Ishikawa (cell line): ENCODE data around the gene BSCL2.
A peak's percentile ranks its signal among the peaks of the same experiment; 100 is the strongest.

Experiments used
- CEBPB ChIP-seq: IDR thresholded peaks from 2 replicates; pipeline ENCODE4 v1.6.1; 2012
- CREB1 ChIP-seq: IDR thresholded peaks from 2 replicates; pipeline ENCODE4 v1.6.1; 2012; ENCODE audit warnings: low read depth
- EGR1 ChIP-seq: IDR thresholded peaks from 2 replicates; pipeline ENCODE4 v1.6.1; 2012
- EP300 ChIP-seq: IDR thresholded peaks from 2 replicates; pipeline ENCODE4 v1.6.1; 2012; ENCODE audit warnings: borderline replicate concordance
- FOXM1 ChIP-seq: IDR thresholded peaks from 2 replicates; pipeline ENCODE4 v1.6.1; 2012; ENCODE audit warnings: low read depth, borderline replicate concordance
- MAX ChIP-seq: IDR thresholded peaks from 2 replicates; pipeline ENCODE4 v1.6.1; 2012
- NFIC ChIP-seq: IDR thresholded peaks from 2 replicates; pipeline ENCODE4 v1.6.1; 2012
- RAD21 ChIP-seq: IDR thresholded peaks from 2 replicates; pipeline ENCODE4 v1.6.1; 2012; ENCODE audit warnings: low read depth
- REST ChIP-seq: IDR thresholded peaks from 2 replicates; pipeline ENCODE4 v1.6.1; 2012; ENCODE audit warnings: low read depth, mild to moderate bottlenecking
- TAF1 ChIP-seq: IDR thresholded peaks from 2 replicates; pipeline ENCODE4 v1.6.1; 2012; ENCODE audit warnings: low read depth, mild to moderate bottlenecking
- TCF12 ChIP-seq: IDR thresholded peaks from 2 replicates; pipeline ENCODE4 v1.6.1; 2012; ENCODE audit warnings: low read depth
- TEAD4 ChIP-seq: IDR thresholded peaks from 2 replicates; pipeline ENCODE4 v1.6.1; 2012
- USF1 ChIP-seq: IDR thresholded peaks from 2 replicates; pipeline ENCODE4 v1.6.1; 2012
- YY1 ChIP-seq: IDR thresholded peaks from 2 replicates; pipeline ENCODE4 v1.6.1; 2012; ENCODE audit warnings: low read depth
- ZBTB7A ChIP-seq: IDR thresholded peaks from 2 replicates; pipeline ENCODE4 v1.6.1; 2012; ENCODE audit warnings: low read depth

Gene BSCL2

GRCh38 chr11:62727165-62727871 is 20.1 kb upstream of the BSCL2 start, which contains the start of gene HNRNPUL2:
TSS of gene HNRNPUL2 (minus strand) at chr11:62727457. CDS start at chr11:62727156, 301 bp downstream.
- TF ChIP-seq YY1 (peak; percentile 62; the same call in 1 of the 2 replicates), MAX (peak; percentile 95), EP300 (peak; percentile 26; the same call in 1 of the 2 replicates), TEAD4 (no peak; the same call in 1 of the 2 replicates), USF1 (no peak), TAF1 (peak; percentile 57; the same call in 1 of the 2 replicates), REST (no peak), EGR1 (peak; percentile 71), CEBPB (no peak), CREB1 (no peak; the same call in 1 of the 2 replicates), NFIC (no peak), TCF12 (no peak; the same call in 1 of the 2 replicates), ZBTB7A (no peak), FOXM1 (no peak), RAD21 (no peak; the same call in 1 of the 2 replicates)

GRCh38 chr11:62726915-62727164 is 19.6 kb upstream of the BSCL2 start:
- TF ChIP-seq TAF1 (no peak), ZBTB7A (no peak), EP300 (no peak), TCF12 (no peak), CREB1 (no peak), RAD21 (no peak), YY1 (no peak), USF1 (no peak), EGR1 (no peak), CEBPB (no peak), NFIC (no peak), FOXM1 (no peak)

- TF ChIP-seq ZBTB7A = no peak
- no peak for TF ChIP-seq TCF12
These were observed 19.1 kb upstream of the BSCL2 start for GRCh38 chr11:62726156-62726914.

- TF ChIP-seq TEAD4 (no peak), ZBTB7A (no peak), USF1 (no peak), NFIC (no peak), CEBPB (no peak), REST (no peak), EGR1 (no peak), RAD21 (no peak), YY1 (no peak), FOXM1 (no peak), MAX (no peak), EP300 (no peak), TCF12 (no peak), CREB1 (no peak), TAF1 (no peak)
These were observed 18.4 kb upstream of the BSCL2 start for GRCh38 chr11:62725646-62726045.

- no peak for TF ChIP-seq USF1
- TF ChIP-seq EP300 = no peak
- TF ChIP-seq FOXM1 = no peak
- TF ChIP-seq TCF12 = no peak
- TF ChIP-seq TEAD4 = no peak
- no peak for TF ChIP-seq CREB1
- no peak for TF ChIP-seq ZBTB7A
- no peak for TF ChIP-seq TAF1
- TF ChIP-seq CEBPB = no peak
- TF ChIP-seq MAX = no peak
- TF ChIP-seq YY1 = no peak
These were observed 16.9 kb upstream of the BSCL2 start for GRCh38 chr11:62724171-62724570.
